GM12864 (cell line): ENCODE results near the gene SGK1.

ENCODE experiments used
- DNase-seq: peaks from one replicate; pipeline ENCODE4 v3.0.0-alpha.2; 2011; ENCODE audit warnings: low read depth
- H3K4me3 ChIP-seq: 2 replicates; pipeline ENCODE4 v1.5.1; 2011; ENCODE audit warnings: mild to moderate bottlenecking, low read depth, low read length, control low read depth
- TF ChIP-seq, protein P1 (sequence below): IDR thresholded peaks from 2 replicates; pipeline ENCODE4 v1.5.1; 2011; ENCODE audit warnings: low read depth, mild to moderate bottlenecking, moderate library complexity, low read length, control low read depth, inconsistent platforms; ENCODE audit errors: missing control alignments

The SGK1 gene

GRCh38 chr6:134356405-134356804 is 38.5 kb upstream of the SGK1 start:
- TF ChIP-seq, protein P1, sequence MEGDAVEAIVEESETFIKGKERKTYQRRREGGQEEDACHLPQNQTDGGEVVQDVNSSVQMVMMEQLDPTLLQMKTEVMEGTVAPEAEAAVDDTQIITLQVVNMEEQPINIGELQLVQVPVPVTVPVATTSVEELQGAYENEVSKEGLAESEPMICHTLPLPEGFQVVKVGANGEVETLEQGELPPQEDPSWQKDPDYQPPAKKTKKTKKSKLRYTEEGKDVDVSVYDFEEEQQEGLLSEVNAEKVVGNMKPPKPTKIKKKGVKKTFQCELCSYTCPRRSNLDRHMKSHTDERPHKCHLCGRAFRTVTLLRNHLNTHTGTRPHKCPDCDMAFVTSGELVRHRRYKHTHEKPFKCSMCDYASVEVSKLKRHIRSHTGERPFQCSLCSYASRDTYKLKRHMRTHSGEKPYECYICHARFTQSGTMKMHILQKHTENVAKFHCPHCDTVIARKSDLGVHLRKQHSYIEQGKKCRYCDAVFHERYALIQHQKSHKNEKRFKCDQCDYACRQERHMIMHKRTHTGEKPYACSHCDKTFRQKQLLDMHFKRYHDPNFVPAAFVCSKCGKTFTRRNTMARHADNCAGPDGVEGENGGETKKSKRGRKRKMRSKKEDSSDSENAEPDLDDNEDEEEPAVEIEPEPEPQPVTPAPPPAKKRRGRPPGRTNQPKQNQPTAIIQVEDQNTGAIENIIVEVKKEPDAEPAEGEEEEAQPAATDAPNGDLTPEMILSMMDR = no peak
- DNase-seq = no peak

DNA sequence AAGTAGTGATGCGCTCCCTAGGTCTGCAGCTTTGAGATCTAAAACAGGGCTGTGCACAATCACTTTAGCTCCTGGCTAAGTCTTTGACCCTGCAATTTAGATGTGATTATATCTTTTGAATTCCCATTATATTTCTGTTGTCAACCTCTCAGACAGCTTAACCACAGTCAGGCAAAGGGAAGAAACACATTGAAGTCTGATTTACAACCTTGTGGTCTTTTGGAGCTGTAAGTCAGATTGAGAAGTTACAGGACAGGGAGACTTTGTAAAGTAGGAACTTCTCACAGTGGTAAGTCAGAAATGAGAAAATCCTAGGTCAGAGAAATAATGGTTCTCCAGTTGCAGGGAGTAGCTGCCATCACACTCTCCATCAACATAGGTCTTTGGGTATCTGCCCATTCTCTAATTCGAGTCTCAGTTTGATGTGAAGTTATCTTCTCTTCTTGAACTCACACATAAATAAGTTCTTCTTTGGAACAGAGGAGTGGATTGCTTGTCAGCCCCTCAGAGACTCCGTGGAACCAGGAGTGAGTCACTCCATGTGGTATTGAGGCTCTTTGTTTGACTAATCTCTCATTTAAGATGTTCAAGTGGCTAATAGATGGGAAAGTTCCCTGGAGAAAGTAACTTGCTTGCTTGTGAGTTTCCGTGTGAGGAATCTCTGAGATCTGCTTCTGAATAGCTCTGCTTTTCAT is 35.0 kb upstream of the SGK1 start:
- no peak overlapping the region for H3K4me3 ChIP-seq
- no peak for DNase-seq
- TF ChIP-seq, protein P1 = no peak

More at GRCh38 chr6:134356405-134356804, 38.5 kb upstream of the SGK1 start:
- H3K4me3 ChIP-seq = no peak overlapping the region

DNA sequence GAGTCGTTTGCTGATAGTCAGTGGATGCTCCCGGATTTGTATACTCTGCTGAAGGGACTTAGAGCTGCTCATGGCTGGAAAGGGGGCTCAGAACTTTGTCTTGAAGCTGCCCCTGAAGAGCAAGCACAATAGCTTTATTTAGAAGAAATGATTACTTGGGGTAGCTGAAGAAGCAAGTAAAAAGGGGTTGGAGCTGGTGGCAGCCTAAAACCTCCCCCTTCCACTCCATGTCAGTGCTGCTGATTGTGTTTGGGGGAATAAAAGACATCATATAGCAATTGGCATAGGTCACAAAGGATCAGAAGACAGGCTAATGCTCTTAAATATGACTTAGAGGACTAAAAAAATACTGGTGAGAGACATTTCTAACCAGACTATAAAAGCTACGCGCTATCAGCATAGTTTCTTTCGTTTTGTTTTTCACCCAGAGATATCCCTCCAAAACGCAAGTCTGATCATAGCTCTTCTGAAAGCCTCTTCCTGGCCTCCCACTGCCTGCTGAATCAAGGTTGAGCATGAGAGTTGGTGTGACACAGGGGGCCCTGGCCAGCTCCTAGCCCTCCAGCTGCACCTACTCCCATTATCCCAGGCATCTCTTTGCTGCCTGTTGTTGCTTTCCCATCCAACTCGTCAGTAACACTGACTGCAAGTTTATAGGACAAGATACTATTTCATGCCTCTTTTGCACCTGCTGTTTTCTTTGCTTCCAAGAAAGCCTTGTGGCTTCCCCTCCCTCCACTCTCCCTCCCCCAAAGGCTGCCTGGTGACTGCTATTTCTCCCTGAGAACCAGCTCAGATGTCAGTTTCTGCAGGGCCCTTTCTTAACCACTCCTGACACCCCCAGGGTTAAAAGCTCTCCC is 33.9 kb upstream of the SGK1 start:
- TF ChIP-seq, protein P1 = no peak

DNA sequence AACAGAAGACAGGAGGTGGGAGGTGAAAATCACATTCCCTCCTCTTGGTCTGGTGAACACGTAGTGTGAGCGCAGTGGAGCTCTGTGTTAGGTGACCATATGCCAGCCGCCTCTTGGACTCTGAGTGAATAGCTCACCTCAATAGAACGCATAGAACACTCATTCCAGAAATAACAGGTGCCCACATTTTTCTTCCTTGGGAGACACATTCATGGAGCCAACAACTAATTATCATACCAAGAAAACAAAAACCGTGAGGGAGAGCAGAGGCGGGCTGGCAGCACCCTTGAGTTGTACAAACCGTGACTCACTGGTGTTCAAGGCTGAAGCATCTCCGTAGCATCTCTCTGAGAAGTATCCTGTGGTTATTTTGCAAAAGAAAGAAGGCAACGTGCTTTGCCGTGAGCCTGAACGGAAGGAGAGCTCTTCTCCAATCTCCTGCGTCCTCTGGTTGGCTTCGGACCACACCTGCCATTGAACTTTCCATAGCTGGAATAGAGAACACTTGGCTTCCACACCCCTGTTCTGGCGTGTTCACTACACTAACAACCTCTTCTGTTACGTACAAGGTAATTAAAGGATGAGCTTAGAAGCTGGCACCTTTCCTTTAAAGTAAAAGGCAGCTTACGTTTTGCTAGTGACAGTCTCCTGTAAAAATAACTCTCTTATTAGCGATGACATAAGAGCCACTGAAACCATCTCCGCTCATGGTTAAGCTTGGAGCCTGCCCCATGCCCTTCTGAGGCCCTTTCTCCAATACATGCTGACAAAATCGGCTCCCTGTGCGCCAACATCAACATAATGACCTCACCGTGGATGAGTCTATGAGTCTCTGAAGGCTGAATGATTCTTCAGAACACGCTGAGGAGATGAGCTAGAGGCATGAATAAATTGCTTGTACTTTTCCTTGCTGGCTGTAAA is 30.2 kb upstream of the SGK1 start:
- no peak for DNase-seq
- H3K4me3 ChIP-seq = no peak overlapping the region
- TF ChIP-seq, protein P1 = no peak

More for the DNA sequence above, 33.9 kb upstream of the SGK1 start:
- H3K4me3 ChIP-seq = no peak overlapping the region
- DNase-seq = no peak

- TF ChIP-seq, protein P1 = no peak
- DNase-seq = no peak
- no peak overlapping the region for H3K4me3 ChIP-seq
Observed at GRCh38 chr6:134346932-134347545, 29.1 kb upstream of the SGK1 start.

GRCh38 chr6:134345789-134346188 is 27.9 kb upstream of the SGK1 start:
- H3K4me3 ChIP-seq = no peak overlapping the region
- DNase-seq = no peak
- TF ChIP-seq, protein P1 = no peak
